Mucosa of rectum (tissue), 2 donors: ENCODE measurements around the gene JUND.
A peak's percentile ranks its signal among the peaks of the same experiment; 100 is the strongest.

Source experiments
- H3K27ac ChIP-seq, 2 donors: one replicate each; pipeline ENCODE4 v1.7.0; 2013; ENCODE audit warnings: inconsistent platforms in 2 of 2, low read depth in 2 of 2, low read length in 2 of 2
- H3K27me3 ChIP-seq, 2 donors: one replicate each; pipeline ENCODE4 v1.7.0; 2013; ENCODE audit warnings: low read length in 2 of 2; ENCODE audit not compliant: control insufficient read depth in 2 of 2, insufficient read depth in 2 of 2
- H3K36me3 ChIP-seq, 2 donors: one replicate each; pipeline ENCODE4 v1.7.0; 2013; ENCODE audit warnings: low read length in 2 of 2; ENCODE audit not compliant: control insufficient read depth in 2 of 2, insufficient read depth in 2 of 2
- H3K4me1 ChIP-seq, 2 donors: one replicate each; pipeline ENCODE4 v1.7.0; 2013; ENCODE audit warnings: low read length in 2 of 2, mild to moderate bottlenecking in 1 of 2; ENCODE audit not compliant: control insufficient read depth in 2 of 2, insufficient read depth in 2 of 2
- H3K4me3 ChIP-seq, 2 donors: one replicate each; pipeline ENCODE4 v1.7.0; 2013; ENCODE audit warnings: low read length in 2 of 2
- H3K9ac ChIP-seq, 2 donors: one replicate each; pipeline ENCODE4 v1.7.0; 2013; ENCODE audit warnings: low read length in 2 of 2, low read depth in 1 of 2, mild to moderate bottlenecking in 1 of 2
- H3K9me3 ChIP-seq, 2 donors: one replicate each; pipeline ENCODE4 v1.7.0; 2013; ENCODE audit warnings: low read length in 2 of 2; ENCODE audit not compliant: control insufficient read depth in 2 of 2
- donor health status: healthy.
- donor health status: Normal muscosa, but diverticular disease.

Gene JUND

GRCh38 chr19:18320865-18321733 is 39.7 kb upstream of the JUND start:
- peak overlapping the region; percentile 93 to 94 for H3K27ac ChIP-seq
- no peaks in the 10 kb centered on the region for H3K36me3 ChIP-seq
- peaks cover 53 to 59% of the 10 kb centered on the region in 2 donors for H3K4me1 ChIP-seq
- H3K9me3 ChIP-seq, result no peaks in the 10 kb centered on the region
- peak overlapping the region in 1 of 2 donors; percentile 45 for H3K4me3 ChIP-seq
- H3K27me3 ChIP-seq, result no peaks in the 10 kb centered on the region
- H3K9ac ChIP-seq, result peak overlapping the region; percentile 85 to 96

GRCh38 chr19:18319591-18320135 is 38.2 kb upstream of the JUND start:
- Histone ChIP-seq H3K9ac (peak overlapping the region; percentile 85 to 96), H3K4me1 (peaks cover 53 to 59% of the 10 kb centered on the region in 2 donors), H3K36me3 (peaks cover 0 to under 1% of the 10 kb centered on the region in 2 donors), H3K27ac (peak overlapping the region; percentile 93 to 94), H3K4me3 (peak overlapping the region in 1 of 2 donors; percentile 54), H3K27me3 (no peaks in the 10 kb centered on the region), H3K9me3 (no peaks in the 10 kb centered on the region)

GRCh38 chr19:18317961-18318800 is 36.8 kb upstream of the JUND start:
- peak overlapping the region; percentile 93 to 94 for H3K27ac ChIP-seq
- H3K36me3 ChIP-seq, result peaks cover 4 to 8% of the 10 kb centered on the region in 2 donors
- H3K4me3 ChIP-seq, result peak overlapping the region in 1 of 2 donors; percentile 31
- H3K27me3 ChIP-seq, result no peaks in the 10 kb centered on the region
- peak overlapping the region; percentile 59 to 77 for H3K9ac ChIP-seq
- peaks cover 43 to 50% of the 10 kb centered on the region in 2 donors for H3K4me1 ChIP-seq
- H3K9me3 ChIP-seq, result no peaks in the 10 kb centered on the region

GRCh38 chr19:18313398-18313797 is 32.0 kb upstream of the JUND start:
- Histone ChIP-seq H3K9ac (peak overlapping the region in 1 of 2 donors; percentile 31), H3K9me3 (no peaks in the 10 kb centered on the region), H3K27me3 (no peaks in the 10 kb centered on the region), H3K27ac (no peak overlapping the region), H3K4me3 (no peak overlapping the region), H3K36me3 (peaks cover 6 to 30% of the 10 kb centered on the region in 2 donors), H3K4me1 (peaks cover 30 to 41% of the 10 kb centered on the region in 2 donors)

- no peak overlapping the region for H3K4me3 ChIP-seq
- H3K36me3 ChIP-seq, result peaks cover 6 to 35% of the 10 kb centered on the region in 2 donors
- H3K4me1 ChIP-seq, result peaks cover 25 to 32% of the 10 kb centered on the region in 2 donors
- no peaks in the 10 kb centered on the region for H3K9me3 ChIP-seq
- peak overlapping the region in 1 of 2 donors; percentile 62 for H3K9ac ChIP-seq
- peak overlapping the region in 1 of 2 donors; percentile 72 for H3K27ac ChIP-seq
- no peaks in the 10 kb centered on the region for H3K27me3 ChIP-seq
Measured at GRCh38 chr19:18312092-18312534, 30.7 kb upstream of the JUND start.

GRCh38 chr19:18311502-18312091 is 30.2 kb upstream of the JUND start:
- no peak overlapping the region for H3K4me3 ChIP-seq
- H3K4me1 ChIP-seq, result peaks cover 26 to 31% of the 10 kb centered on the region in 2 donors
- H3K9me3 ChIP-seq, result no peaks in the 10 kb centered on the region
- H3K9ac ChIP-seq, result peak overlapping the region in 1 of 2 donors; percentile 62
- H3K27me3 ChIP-seq, result no peaks in the 10 kb centered on the region
- peak overlapping the region; percentile 70 to 72 for H3K27ac ChIP-seq
- peaks cover 6 to 35% of the 10 kb centered on the region in 2 donors for H3K36me3 ChIP-seq

- peaks cover 6 to 35% of the 10 kb centered on the region in 2 donors for H3K36me3 ChIP-seq
- H3K4me3 ChIP-seq, result no peak overlapping the region
- H3K9ac ChIP-seq, result peak overlapping the region in 1 of 2 donors; percentile 62
- no peaks in the 10 kb centered on the region for H3K9me3 ChIP-seq
- no peaks in the 10 kb centered on the region for H3K27me3 ChIP-seq
- H3K27ac ChIP-seq, result peak overlapping the region; percentile 70 to 72
- peaks cover 29 to 32% of the 10 kb centered on the region in 2 donors for H3K4me1 ChIP-seq
Measured at GRCh38 chr19:18310966-18311365, 29.5 kb upstream of the JUND start.

GRCh38 chr19:18310118-18310909 is 28.9 kb upstream of the JUND start:
- no peak overlapping the region for H3K4me3 ChIP-seq
- peaks cover 34% of the 10 kb centered on the region in 2 donors for H3K4me1 ChIP-seq
- H3K9ac ChIP-seq, result peak overlapping the region in 1 of 2 donors; percentile 62
- peaks cover 6 to 35% of the 10 kb centered on the region in 2 donors for H3K36me3 ChIP-seq
- H3K27ac ChIP-seq, result peak overlapping the region; percentile 70 to 72
- H3K9me3 ChIP-seq, result no peaks in the 10 kb centered on the region
- H3K27me3 ChIP-seq, result no peaks in the 10 kb centered on the region

- peak overlapping the region in 1 of 2 donors; percentile 72 for H3K27ac ChIP-seq
- H3K9me3 ChIP-seq, result no peaks in the 10 kb centered on the region
- H3K9ac ChIP-seq, result peak overlapping the region in 1 of 2 donors; percentile 62
- H3K4me3 ChIP-seq, result no peak overlapping the region
- H3K27me3 ChIP-seq, result no peaks in the 10 kb centered on the region
- H3K4me1 ChIP-seq, result peaks cover 40 to 41% of the 10 kb centered on the region in 2 donors
- H3K36me3 ChIP-seq, result peaks cover 6 to 33% of the 10 kb centered on the region in 2 donors
Measured at GRCh38 chr19:18309525-18310064, 28.2 kb upstream of the JUND start.
